PC-9 (cell line): ENCODE results near the gene RTCB.

Experiments
- CTCF ChIP-seq: fragments of 200-600 bp; sonication (generic); conservative IDR thresholded peaks from 2 replicates; pipeline ENCODE4 v1.6.1; 2017; ENCODE audit warnings: mixed run types, antibody characterized with exemption, mild to moderate bottlenecking, moderate library complexity
- EZH2 ChIP-seq: fragments of 200-600 bp; sonication (generic); IDR thresholded peaks from 2 replicates; pipeline ENCODE4 v1.8.0; 2017; ENCODE audit warnings: antibody characterized with exemption, low read depth

DNA sequence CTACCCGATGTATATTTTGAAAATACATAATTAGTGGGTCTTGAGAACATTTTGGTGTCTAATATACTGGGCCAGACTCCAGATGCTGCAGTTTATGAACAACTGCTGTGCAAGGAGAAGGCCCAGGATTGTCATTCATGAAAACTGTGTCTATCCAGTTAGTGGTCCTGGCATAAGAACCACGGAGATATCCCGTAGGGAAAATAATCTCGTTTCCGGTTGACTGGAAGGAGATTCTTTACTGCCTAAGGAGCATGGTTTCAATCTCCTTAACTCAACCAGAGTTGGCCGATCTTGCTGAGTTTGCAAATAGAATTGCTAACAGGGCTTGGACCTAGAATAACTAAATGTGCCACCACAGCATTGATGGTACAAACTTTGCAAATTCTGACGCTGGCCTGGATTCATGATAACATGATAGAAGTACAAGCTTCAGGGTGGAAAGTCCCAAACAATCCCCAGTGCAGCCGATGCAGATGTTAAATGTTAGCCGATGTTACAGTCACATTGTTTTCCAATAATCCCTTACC lies 4.6 kb upstream of the RTCB start:
- TF ChIP-seq CTCF = no peak
- no peak for TF ChIP-seq EZH2
